SH-SY5Y (cell line): ENCODE measurements around the gene LMTK3.

Experiments
- GATA2 ChIP-seq: IDR thresholded peaks from 2 replicates; pipeline ENCODE4 v1.6.1; 2011; ENCODE audit warnings: mild to moderate bottlenecking, low read depth, low read length
- GATA3 ChIP-seq: IDR thresholded peaks from 2 replicates; pipeline ENCODE4 v1.6.1; 2011; ENCODE audit warnings: low read depth, mild to moderate bottlenecking, low read length, moderate library complexity

The LMTK3 gene

DNA sequence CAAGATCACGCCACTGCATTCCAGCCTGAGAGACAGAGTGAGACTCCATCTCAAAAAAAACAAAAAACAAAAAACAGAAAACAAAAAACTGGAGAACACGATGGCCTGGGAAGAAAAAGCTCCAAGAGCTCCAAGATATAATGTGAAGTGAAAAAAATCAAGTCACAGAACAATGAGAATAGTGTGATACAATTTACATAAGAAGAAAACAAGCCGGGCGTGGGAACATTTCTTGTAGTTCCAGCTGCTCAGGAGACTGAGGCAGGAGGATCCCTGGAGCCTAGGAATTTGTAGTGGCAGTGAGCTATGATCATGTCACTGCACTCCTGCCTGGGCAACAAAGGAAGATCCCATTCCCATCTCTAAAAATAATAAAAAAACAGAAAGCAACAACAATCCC, 8.5 kb upstream of the LMTK3 start:
- TF ChIP-seq GATA3, result no peak
- no peak for TF ChIP-seq GATA2

DNA sequence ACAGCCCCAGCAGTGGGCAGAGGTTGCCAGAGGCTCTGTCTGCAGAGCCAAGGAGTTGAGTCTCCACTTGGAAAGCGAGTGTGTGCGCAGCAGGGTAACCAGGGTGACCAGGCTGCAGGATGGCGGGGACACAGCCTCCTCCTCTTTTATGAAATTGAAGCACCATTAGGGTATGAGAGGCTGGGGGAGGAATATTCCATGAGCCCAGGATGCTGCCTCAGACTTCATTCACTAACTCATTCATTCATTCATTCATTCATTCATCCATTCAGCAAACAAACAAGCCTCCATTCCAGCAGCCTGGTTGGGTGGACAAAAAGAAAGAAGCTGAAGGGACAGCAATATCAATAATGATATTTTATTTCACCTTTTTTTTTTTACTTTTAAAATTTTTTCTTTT, 6.6 kb upstream of the LMTK3 start:
- TF ChIP-seq GATA3 (no peak), GATA2 (no peak)

DNA sequence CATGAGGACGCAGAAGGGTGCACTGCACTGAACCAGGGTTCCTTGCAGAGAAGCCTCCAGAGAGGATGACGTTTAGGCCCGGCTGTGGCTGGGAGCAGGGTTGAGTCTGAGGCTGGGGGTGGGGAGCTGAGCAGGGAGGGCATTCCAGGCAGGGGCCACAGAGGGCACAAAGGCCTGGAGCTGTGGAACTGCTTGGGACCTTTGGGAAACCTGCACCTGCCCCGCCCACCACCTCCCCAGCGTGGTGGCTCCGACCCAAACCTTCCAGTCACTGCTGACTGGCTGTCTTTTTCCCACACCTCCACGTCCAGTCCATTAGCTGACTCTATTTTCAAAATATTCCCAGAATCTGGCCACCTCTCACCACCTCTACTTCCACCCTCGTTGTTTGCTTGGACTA, 4.9 kb upstream of the LMTK3 start:
- TF ChIP-seq GATA2 (no peak), GATA3 (no peak)

DNA sequence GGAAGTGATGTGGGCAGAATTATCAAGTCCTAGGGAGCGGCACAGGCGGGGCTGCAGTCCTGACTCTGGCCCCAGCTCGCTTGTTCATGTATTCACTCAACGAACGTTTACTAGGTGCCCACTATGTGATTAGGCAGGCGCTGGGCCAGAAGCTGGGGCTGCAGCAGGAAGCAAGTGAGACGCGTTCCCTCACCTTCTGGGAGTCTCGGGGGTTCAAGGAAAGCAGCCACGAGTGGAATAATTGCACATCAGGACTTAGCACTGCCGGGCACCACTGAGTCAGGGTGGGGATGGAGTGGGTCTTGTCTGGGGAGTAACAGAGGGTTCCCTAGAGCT, 2.5 kb upstream of the LMTK3 start:
- TF ChIP-seq GATA2 (no peak), GATA3 (no peak)

DNA sequence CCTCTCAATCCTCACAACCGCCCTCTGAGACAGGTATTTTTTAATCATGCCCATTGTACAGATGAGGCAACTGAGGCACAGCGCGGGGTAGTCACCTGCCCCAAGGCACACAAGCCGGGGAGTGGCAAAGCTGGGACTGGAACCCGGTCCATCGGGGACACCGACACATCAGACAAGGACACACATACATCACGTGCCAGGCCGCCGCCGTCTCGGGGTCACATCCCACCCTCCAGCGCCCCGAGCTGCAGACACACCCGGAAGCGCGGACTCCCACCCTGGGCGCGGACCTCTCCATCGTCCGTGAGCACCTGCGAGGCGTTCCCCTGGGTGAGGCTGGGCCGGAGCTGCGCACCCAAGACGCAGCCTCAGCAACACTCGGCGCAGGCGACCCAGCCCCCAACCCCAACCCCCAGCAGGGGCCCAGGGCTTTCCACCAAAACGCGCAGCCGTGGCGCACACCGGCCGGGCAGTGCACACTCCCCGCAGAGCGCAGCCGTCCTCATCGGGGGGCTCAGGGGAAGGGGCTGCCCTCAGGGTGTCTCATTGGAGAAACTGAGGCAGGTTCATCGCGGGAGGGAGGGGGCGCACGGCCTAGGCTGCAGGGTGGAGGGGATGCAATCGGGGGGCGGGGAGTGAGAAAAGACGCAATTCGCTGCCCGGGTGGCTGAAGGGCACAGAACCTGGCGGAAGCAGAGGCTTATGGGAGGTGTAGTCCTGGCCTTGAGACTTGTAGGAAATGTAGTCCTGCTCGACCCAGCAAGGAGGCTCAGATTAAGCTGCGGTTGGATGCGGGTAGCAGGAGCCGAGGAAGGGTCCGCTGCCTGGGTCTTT, 1.9 kb upstream of the LMTK3 start:
- TF ChIP-seq GATA3 (no peak), GATA2 (no peak)

DNA sequence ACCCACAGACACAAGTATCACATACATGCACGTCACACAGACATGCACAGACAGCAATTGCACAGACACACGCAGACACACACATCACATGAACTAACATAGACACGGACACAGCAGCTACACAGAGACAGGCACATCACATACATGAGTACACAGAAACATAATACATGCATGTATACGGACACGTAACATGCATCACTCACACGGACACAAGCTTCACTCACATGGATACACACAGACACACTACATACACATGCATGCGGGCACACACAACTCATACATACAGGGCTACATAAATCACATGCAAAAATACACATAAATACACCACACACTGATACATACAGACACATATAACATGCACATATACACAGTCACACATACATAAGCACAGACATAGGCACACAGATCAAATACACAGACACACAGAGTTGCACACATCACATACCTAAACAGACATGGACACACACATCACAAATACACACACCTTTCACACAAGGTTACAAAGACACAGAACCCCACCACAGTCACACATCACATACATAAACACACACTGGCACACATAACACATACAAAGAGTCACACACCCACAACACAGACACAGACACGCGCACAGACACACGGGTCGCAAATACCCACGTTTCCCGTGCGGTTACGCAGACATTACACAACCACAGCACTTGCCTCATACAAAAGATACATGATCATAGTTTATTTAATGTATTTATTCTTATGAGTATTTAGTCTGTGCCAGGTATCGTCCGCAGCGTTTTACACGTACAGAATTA, 1.1 kb upstream of the LMTK3 start:
- TF ChIP-seq GATA2 (no peak), GATA3 (no peak)

DNA sequence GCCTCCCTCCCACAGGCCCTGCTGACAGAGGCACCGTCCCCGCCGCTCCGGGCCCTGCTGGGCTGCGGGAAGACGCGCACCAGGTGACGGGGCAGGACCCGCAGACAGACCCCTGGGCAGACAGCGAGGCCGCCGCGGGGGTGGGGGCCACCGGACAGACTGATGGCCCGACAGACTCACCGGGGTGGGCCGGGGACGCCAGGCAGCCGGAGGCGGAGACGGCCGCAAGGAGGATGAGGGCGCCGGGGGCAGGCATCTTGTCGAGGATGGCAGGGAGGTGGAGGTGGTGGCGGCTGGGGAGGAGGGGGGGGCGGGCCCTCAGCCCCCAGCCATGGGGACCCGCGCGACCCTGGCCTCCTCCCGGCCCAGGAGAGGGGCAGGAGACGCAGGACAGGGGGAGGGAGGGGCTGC, 309 bp downstream of the LMTK3 start:
- no peak for TF ChIP-seq GATA3

DNA sequence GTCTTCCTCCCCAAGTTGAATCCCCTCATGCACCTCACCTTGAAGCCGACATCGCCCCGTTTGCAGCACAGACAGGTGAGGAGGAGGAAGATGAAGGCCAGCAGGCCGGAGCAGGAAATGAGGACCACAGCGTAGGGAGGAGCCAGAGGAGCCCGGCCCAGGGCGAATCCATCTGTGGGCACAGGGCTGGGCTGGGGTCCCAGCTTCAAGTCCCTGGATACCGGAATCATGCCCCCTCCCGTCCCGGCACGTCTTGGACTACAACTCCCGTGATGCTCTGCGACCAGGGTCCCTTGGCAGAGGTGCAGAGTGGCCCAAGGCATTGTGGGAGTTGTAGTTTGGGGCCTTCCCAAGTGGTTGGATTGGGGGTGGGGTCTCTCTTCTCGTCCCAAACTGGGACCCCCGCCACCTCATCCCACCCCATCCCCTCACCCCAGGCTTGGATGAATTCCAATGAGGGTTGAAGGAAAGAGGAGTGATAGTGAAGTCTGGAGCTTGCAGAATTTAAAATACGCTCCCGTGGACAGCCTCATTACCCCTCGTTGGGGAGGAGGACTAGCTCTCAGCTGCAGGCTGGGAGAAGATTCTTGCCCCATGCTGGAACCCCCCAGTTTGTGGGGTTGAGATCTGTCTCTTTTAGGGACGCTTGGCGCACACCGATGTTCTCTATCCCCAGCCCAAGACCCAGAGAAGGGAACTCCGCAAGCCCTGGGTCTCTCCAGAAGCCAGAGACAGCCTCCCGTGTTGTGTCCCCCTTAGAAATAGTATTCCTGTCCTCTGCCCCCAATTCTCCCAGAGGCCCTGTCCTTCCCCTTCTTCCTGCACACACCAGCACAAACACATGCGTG, 990 bp downstream of the LMTK3 start:
- TF ChIP-seq GATA3 (no peak), GATA2 (no peak)

DNA sequence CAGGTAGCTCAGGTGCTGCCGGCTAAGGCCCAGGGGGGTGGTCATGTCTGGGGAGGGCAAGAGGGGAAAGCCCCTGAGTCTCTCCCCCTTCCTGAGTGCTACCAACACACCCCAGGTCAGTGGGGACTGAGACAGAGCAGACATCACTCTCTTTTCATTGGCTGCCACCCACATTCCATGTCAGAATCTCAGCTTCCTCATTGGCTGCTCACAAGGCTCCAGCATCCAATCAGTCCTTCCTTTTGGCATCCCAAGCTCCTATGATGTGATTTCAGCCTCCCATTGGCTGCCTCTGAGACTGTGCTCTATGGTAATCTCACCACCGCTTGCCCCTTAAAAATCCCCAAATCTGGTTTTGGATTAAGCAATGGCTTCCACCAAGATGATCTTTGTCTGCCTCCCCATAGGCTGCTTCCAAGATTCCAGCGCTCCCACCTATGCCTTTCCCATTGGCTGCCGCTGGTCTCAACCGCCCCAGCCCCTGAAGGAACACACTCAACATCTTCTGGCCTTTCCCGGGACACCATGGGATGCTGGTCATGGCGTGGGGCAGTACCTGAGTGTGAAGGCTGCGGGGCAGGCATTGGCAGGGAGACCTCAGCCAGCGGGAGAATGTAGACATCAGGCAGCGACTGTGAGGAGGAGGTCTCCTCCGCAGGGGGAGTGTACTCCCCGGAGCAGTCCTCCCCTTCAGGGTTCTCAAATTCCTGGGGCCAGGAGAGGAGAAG, 2.0 kb downstream of the LMTK3 start:
- TF ChIP-seq GATA2, result no peak
- TF ChIP-seq GATA3, result no peak

DNA sequence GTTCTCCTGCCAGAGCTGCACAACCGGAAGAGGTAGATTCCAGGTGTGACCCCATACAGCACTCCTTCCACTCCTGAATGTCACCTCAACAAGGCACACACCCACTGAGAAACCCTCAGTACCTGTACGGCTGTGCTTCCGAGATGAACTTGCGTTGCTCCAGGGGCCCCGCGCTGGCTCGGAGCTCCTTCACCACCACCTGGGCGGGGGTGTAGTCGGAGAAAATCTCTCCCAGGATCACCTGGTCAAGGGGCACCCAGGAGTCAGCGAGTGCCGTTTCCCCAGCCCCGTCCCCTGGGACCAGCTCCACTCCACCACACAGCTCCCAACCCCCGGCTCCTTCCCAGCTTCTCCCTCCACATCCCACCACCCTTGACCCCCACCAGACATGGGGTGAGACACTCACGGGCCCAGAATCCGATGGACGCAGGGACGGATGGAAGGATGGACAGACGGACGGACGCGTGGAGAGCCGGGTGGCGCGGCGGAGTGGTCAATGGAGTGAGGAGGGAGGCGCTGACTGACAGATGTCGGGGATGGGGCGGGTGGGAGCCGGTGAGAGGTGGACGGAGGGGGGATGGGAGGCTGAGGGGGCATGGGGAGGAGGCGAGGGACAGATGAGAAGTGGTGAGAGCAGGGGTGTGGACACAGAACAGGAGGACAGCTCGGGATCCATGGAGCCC, 2.8 kb downstream of the LMTK3 start:
- TF ChIP-seq GATA3, result no peak

DNA sequence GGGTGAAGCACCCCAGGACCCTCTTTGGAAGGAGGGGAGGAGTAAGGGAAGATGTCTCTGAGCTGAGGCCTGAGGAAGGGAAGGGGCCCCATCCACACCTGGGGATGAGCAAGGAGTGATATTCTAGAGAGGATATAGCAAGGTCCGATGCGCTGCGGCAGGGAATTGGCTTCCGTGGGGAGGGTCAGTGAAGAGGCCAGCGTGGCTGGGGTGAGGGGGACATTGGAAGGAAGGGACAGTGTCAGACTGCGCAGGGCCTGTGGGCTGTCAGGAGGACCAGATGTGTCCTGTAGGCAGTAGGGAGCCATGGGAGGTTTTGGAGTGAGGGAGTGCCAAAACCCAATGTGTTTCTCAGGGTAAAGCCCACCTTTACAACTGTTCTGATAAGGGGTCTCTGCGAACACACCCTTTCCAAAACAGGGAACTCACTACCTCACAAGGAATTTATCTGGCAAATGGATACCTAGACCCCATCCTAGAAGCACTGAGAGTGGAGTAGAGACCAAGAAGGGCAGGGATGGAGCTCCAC, 3.7 kb downstream of the LMTK3 start:
- TF ChIP-seq GATA2 (no peak), GATA3 (no peak)

DNA sequence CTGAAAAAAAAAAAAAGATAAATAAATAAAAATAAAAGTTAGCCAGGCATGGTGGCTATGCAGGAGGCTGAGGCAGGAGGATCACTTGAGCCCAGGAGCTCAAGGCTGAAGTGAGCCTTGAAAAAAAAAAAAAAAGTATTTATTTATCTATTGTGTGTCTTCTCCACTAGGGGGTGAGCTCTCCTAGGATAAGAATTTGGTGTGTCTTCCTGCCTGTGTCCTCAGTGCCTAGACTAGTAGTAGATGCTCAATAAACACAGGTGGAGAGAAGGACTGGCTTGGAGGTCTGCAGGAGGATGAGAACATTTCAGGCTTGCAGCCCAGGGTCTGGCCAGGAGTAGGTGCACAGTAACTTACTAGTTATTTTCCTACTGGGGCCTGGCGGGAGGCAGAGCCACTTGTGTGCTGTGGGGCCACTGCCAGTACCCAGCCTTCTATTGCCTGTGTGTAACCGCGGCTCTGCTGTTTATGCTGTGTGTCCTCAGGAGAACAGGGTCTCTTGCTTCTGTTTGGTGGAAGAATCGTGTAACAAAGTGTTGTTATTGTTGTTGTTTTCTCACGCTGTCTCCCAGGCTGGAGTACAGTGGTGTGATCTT, 5.4 kb downstream of the LMTK3 start:
- no peak for TF ChIP-seq GATA3
- no peak for TF ChIP-seq GATA2

DNA sequence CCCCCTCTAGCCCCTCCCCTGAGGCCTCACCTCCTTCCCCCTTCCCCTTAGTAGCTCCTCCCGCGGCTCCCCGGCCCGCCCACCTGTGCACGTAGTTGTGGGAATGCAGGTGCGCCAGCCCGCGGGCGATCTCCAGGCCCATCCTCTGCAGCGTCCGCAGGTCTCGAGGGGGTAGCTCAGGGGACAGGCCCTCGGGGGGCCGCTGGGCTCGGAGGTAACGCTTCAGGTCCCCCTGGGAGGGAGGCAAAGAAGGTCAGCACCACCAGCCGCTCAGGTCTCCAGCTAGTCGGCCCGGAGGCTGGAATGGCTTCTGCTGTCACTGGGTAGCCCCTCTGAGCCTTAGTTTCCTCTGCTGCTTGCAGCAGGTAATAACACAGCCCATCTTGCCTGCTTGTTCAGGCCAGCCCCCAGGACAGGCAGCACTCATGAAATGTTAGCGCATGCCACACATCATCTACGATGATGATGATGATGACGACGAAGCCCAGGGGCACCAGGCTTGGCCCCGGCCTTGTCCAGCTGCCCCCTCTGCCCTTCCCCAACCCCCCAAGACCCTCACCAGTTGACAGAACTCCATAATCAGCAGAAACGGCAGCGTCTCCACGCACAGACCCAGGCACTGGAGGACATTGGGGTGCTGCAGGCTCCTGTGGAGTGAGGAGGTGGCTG, 9.2 kb downstream of the LMTK3 start:
- TF ChIP-seq GATA3 (no peak), GATA2 (no peak)
